ENCODE data around the gene TMEM178A. TPM values are rescaled to one million over a fixed set of nuclear protein-coding genes. Genes with fewer than 3 reads are reported as not detected.

The TMEM178A gene
- total RNA-seq, 4 donors from 2014 or later: 0.68 to 1.4 (median 1.1) TPM

DNA sequence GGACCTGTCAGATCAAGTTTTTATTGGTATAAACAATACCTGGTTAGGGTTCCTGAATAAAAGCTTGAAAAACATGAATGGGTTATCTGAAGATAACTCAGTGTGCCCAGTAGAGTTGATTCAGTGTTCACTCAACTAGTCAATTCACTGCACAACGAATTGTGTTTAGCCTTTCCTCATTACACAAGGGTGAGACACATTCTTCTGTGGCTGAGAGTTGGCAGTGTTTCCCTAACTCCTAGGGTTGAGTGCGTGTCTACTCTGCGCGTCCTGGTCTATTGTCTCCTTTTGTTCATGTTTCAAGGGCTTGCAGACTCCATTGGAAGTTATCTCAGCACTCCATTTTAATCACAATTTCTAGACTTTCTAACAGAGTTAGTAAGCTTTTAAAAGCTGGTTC lies 32.8 kb upstream of the TMEM178A start:
- H3K4me3 ChIP-seq (ENCODE audit: low read depth, poor library complexity, severe bottlenecking): no peak overlapping the region
- intact Hi-C loops (cut with DNase I; ENCODE audit: low total_unique reads): no loop called here
- TF ChIP-seq POLR2A (IDR thresholded peaks at IDR 0.05): no peak
- TF ChIP-seq, protein P1, sequence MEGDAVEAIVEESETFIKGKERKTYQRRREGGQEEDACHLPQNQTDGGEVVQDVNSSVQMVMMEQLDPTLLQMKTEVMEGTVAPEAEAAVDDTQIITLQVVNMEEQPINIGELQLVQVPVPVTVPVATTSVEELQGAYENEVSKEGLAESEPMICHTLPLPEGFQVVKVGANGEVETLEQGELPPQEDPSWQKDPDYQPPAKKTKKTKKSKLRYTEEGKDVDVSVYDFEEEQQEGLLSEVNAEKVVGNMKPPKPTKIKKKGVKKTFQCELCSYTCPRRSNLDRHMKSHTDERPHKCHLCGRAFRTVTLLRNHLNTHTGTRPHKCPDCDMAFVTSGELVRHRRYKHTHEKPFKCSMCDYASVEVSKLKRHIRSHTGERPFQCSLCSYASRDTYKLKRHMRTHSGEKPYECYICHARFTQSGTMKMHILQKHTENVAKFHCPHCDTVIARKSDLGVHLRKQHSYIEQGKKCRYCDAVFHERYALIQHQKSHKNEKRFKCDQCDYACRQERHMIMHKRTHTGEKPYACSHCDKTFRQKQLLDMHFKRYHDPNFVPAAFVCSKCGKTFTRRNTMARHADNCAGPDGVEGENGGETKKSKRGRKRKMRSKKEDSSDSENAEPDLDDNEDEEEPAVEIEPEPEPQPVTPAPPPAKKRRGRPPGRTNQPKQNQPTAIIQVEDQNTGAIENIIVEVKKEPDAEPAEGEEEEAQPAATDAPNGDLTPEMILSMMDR (IDR thresholded peaks at IDR 0.05): no peak
- WGBS, 2 donors: 79 to 82% methylated on average over 4 of the region's 4 CpGs
- DNase-seq (ENCODE audit: low spot score in 2 of 2): no peak

DNA sequence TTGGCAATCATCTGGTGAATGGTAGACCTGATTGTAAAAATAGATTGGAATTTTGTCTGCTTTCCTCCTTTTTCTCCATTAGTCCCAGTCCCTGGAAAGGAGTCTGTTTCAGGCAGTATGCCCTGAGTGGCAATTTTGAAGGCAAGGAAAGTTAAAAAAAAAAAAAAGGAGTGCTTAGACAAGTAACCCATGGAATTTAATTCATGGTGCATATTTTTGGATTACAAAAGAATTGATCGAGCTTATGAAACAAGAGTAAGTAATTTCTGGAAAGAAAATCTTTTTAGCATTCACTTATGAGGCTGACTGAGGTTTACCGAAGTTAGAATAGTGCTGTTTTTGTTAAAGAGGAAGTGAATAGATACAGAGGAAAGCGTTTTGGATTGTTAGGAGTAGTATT lies 29.4 kb upstream of the TMEM178A start:
- WGBS, 2 donors: 76 to 82% methylated on average over 3 of the region's 3 CpGs

DNA sequence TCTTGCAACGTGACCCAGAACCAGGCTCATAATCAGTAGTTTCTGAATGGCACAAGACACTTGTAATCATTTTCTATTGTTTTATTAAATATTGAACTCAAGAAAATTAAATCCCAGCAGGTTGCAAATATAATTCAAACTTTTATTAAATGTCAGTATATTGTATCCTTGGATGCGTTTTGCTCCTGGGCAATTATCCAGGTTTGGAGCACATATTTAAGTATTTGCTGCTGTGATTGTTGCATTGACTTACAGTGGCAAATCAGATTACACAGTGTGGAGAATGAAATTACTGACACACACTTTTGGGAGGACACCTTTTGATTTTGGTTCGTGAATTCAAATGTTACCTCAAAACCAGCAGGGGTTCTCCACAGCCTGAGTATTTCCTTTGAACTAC lies 27.1 kb upstream of the TMEM178A start:
- no peak for DNase-seq (ENCODE audit: low spot score in 2 of 2)
- WGBS, 2 donors: 67 to 74% methylated on average over 3 of the region's 3 CpGs
- no peak overlapping the region for H3K4me3 ChIP-seq (ENCODE audit: low read depth, poor library complexity, severe bottlenecking)
- intact Hi-C loops (cut with DNase I; ENCODE audit: low total_unique reads): no loop called here
- TF ChIP-seq, protein P1 (IDR thresholded peaks at IDR 0.05): no peak
- no peak for TF ChIP-seq POLR2A (IDR thresholded peaks at IDR 0.05)

More for the DNA sequence above, 29.4 kb upstream of the TMEM178A start:
- TF ChIP-seq, protein P1 (IDR thresholded peaks at IDR 0.05): no peak
- no peak for TF ChIP-seq POLR2A (IDR thresholded peaks at IDR 0.05)
- H3K4me3 ChIP-seq (ENCODE audit: low read depth, poor library complexity, severe bottlenecking): no peak overlapping the region
- intact Hi-C loops (cut with DNase I; ENCODE audit: low total_unique reads): no loop called here
- DNase-seq (ENCODE audit: low spot score in 2 of 2): no peak

DNA sequence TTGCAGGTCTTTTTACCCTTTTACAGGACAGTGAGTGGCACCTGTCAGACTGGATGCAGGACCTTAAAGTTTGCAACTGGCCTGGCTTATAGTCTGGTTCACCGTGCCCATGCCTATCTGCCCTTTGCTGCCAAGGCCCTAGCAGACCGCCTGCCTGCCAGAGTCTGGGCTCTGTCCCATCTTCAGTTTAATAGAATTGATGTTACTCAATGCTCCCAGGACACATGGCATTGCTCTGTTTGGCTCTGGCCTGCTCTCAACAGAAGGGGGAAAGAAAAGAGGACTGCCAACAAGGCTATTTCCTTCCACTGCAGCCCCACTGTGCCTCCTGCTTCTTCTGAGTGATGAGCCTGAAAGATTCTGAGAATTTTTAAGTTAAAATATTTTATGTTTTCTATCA lies 25.6 kb upstream of the TMEM178A start:
- 73 to 78% methylated on average over 2 of the region's 2 CpGs for WGBS, 2 donors
- no peak for DNase-seq (ENCODE audit: low spot score in 2 of 2)
- H3K4me3 ChIP-seq (ENCODE audit: low read depth, poor library complexity, severe bottlenecking): no peak overlapping the region
- intact Hi-C loops (cut with DNase I; ENCODE audit: low total_unique reads): no loop called here
- TF ChIP-seq, protein P1 (IDR thresholded peaks at IDR 0.05): no peak
- TF ChIP-seq POLR2A (IDR thresholded peaks at IDR 0.05): no peak

DNA sequence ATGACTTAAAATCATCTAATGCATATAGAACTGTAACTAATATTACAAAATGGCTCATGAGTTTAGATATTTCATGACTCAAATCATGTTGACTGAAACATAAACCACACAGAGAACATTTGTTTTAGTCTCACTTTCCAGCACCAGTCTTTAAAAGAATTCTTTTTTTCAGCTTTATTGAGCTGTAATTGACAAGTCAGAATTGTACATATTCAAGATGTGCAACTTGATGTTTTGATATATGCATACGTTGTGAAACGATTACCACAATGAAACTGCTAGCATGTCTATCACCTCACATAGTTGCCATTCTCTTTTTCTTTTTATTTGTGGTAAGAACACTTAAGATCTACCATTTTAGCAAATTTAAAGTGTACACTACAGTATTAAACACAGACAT lies 25.0 kb upstream of the TMEM178A start:
- no peak overlapping the region for H3K4me3 ChIP-seq (ENCODE audit: low read depth, poor library complexity, severe bottlenecking)
- no peak for DNase-seq (ENCODE audit: low spot score in 2 of 2)
- TF ChIP-seq POLR2A (IDR thresholded peaks at IDR 0.05): no peak
- TF ChIP-seq, protein P1 (IDR thresholded peaks at IDR 0.05): no peak
- 84% methylated on average over 2 of the region's 2 CpGs for WGBS, 2 donors
- intact Hi-C loops (cut with DNase I; ENCODE audit: low total_unique reads): no loop called here

DNA sequence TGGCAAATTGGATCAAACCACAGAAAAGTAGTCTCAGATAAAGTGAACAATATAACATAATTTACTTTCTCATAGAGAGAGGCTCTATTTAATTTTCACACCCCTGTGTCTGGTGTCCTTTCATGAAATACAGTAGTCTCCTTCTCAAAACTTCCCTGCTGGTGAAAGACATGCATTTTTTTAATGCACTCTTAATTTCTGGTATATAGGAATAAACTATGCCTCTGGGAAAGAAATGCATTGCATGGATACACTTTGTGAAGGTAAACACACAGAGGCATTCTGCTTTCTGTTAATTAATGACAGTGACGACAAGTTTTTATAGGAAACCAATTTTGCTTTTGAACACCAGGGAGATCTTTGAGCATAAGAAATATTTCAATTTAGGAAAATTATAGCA lies 24.1 kb upstream of the TMEM178A start:
- WGBS, 2 donors: 72 to 79% methylated on average over 1 of the region's 1 CpG
- DNase-seq (ENCODE audit: low spot score in 2 of 2): no peak
- TF ChIP-seq, protein P1 (IDR thresholded peaks at IDR 0.05): no peak
- TF ChIP-seq POLR2A (IDR thresholded peaks at IDR 0.05): no peak
- intact Hi-C loops (cut with DNase I; ENCODE audit: low total_unique reads): no loop called here
- H3K4me3 ChIP-seq (ENCODE audit: low read depth, poor library complexity, severe bottlenecking): no peak overlapping the region

Data from lower leg skin (tissue), 4 donors.